LNCAP (cell line): ENCODE measurements around the gene LRIT1.

ENCODE experiments used
- CTCF ChIP-seq: fragments of 450-650 bp; IDR thresholded peaks from 2 replicates; pipeline ENCODE4 v1.5.1; 2017; ENCODE audit warnings: mild to moderate bottlenecking

The LRIT1 gene

GRCh38 chr10:84267503-84268126 is 26.3 kb upstream of the LRIT1 start:
- peak; percentile 64 for TF ChIP-seq CTCF

- no peak for TF ChIP-seq CTCF
Measured at GRCh38 chr10:84265418-84265817, 24.1 kb upstream of the LRIT1 start.

GRCh38 chr10:84264611-84265141 is 23.3 kb upstream of the LRIT1 start:
- peak; percentile 97 for TF ChIP-seq CTCF

- no peak for TF ChIP-seq CTCF
Measured at GRCh38 chr10:84263716-84264115, 22.4 kb upstream of the LRIT1 start.

GRCh38 chr10:84262190-84262956 is 21.0 kb upstream of the LRIT1 start:
- TF ChIP-seq CTCF, result no peak

GRCh38 chr10:84261236-84261915 is 20.0 kb upstream of the LRIT1 start:
- TF ChIP-seq CTCF, result no peak

GRCh38 chr10:84258034-84258695 is 16.8 kb upstream of the LRIT1 start:
- TF ChIP-seq CTCF, result no peak
